ENCODE results near the gene PEX10.

- no peak for TF ChIP-seq CTCF (IDR thresholded peaks at IDR 0.05; ENCODE audit: borderline replicate concordance, extremely low read depth, low read length, poor library complexity, severe bottlenecking)
- no peak for TF ChIP-seq EZH2 (IDR thresholded peaks at IDR 0.05; ENCODE audit: borderline replicate concordance, low read depth, low read length, severe bottlenecking)
Observed at GRCh38 chr1:2408456-2408855, 3.9 kb downstream of the PEX10 start.

Data from DND-41 (cell line).